Coronary artery (tissue), 2 donors: ENCODE data around the gene NCOA4.

Experiments
- DNase-seq: peaks from one replicate; pipeline ENCODE4 v3.0.0-alpha.2; 2017; ENCODE audit warnings: low spot score
- H3K27ac ChIP-seq, 2 donors: fragments of 200-600 bp; sonication (generic); one replicate each; pipeline ENCODE4 v1.5.1; 2016 to 2019
- H3K4me3 ChIP-seq: fragments of 200-600 bp; sonication (generic); 2 replicates; pipeline ENCODE4 v1.5.1; 2016; ENCODE audit warnings: mild to moderate bottlenecking, moderate library complexity
- TF ChIP-seq, protein P1 (sequence below): fragments of 200-600 bp; sonication (generic); IDR thresholded peaks from one replicate; pipeline ENCODE4 v1.5.1; 2019; ENCODE audit warnings: antibody characterized with exemption

NCOA4 gene

DNA sequence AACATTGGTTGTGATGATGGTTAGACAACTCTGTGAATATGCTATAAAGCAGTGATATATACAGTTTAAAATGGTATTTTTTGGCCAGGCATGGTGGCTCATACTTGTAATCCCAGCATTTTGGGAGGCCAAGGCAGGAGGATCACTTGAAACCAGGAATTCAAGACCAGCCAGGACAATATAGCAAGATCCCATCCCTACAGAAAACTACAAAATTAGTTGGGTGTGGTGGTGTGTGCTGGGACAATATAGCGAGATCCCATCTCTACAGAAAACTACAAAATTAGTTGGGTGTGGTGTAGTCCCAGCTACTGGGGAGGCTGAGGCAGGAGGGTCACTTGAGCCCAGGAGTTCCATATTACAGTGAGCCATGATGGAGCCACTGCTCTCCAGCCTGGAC lies 43.1 kb upstream of the NCOA4 start:
- H3K27ac ChIP-seq, result no peak overlapping the region
- no peak overlapping the region for H3K4me3 ChIP-seq
- TF ChIP-seq, protein P1, sequence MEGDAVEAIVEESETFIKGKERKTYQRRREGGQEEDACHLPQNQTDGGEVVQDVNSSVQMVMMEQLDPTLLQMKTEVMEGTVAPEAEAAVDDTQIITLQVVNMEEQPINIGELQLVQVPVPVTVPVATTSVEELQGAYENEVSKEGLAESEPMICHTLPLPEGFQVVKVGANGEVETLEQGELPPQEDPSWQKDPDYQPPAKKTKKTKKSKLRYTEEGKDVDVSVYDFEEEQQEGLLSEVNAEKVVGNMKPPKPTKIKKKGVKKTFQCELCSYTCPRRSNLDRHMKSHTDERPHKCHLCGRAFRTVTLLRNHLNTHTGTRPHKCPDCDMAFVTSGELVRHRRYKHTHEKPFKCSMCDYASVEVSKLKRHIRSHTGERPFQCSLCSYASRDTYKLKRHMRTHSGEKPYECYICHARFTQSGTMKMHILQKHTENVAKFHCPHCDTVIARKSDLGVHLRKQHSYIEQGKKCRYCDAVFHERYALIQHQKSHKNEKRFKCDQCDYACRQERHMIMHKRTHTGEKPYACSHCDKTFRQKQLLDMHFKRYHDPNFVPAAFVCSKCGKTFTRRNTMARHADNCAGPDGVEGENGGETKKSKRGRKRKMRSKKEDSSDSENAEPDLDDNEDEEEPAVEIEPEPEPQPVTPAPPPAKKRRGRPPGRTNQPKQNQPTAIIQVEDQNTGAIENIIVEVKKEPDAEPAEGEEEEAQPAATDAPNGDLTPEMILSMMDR, result no peak
- peak; percentile 11 for DNase-seq

DNA sequence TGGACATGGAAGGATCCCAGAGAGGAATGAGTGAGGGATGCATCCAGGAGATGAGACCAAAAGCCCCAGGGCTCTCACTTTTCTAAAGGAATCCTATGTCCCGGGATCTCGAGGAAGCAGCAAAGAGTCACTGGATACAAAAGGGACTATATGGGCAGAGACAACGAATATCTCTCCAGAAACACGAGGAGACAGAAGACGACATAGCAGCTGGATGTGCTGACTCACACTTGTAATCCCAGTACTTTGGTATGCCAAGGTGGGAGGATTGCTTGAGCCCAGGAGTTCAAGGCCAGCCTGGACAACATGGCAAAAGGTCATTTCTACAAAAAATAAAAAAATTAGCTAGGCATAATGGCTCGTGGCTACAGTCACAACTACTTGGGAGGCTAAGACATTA lies 40.3 kb upstream of the NCOA4 start:
- Histone ChIP-seq H3K27ac (no peak overlapping the region), H3K4me3 (no peak overlapping the region)
- DNase-seq, result no peak
- TF ChIP-seq, protein P1, result no peak

DNA sequence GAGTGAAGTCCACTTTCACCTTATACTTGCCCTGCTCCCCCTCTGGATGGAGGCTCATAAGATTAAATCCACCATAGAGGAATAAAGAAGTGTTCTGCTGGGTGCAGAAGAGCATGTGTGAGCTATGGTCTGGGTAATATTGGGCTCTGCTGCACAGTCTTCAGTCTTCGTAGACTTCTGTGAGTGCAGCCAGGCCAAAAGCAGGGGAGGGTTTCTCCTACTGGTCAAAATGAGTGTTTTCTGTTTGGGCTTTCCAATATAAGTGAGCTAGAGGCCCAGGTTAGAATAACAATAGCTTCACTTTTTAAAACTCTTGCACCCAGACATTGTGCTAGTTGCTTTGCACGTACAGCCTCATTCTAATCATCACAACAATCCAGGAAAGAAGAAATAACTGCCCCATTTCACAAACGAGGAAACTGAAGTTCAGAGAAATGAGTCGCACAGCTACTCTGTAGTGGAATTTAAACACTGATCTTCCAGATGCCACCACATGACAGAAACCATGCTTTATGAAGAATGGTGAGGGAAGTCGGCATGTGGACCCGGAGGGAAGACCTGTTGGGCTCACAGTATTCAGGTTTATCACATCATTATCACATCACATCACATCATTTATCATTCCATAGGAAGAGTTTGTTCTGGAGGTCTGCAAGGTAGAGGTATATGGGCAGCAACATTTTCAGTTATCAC lies 39.5 kb upstream of the NCOA4 start:
- H3K27ac ChIP-seq, result no peak overlapping the region
- TF ChIP-seq, protein P1, result no peak
- no peak overlapping the region for H3K4me3 ChIP-seq
- DNase-seq, result no peak

DNA sequence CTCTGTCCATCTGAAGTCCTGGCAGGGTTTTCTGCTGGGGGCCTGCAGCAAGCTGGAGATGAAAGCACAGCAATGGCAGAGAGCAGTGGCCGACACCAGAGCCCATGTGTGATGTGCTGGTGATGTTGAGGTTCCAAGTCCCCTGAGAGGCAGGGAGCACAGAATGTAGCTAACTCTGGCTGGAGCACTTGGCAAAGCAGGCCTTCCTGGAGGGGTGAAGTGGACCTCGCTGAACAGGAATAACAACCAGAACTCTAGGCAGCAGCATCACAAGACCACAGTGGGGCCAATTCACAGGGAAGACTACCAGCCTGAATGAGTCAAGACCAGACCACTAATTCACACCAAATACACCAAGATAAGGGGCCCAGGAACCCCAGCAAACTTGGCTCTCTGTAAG lies 38.5 kb upstream of the NCOA4 start:
- TF ChIP-seq, protein P1, result no peak
- Histone ChIP-seq H3K4me3 (no peak overlapping the region), H3K27ac (no peak overlapping the region)
- DNase-seq, result no peak

DNA sequence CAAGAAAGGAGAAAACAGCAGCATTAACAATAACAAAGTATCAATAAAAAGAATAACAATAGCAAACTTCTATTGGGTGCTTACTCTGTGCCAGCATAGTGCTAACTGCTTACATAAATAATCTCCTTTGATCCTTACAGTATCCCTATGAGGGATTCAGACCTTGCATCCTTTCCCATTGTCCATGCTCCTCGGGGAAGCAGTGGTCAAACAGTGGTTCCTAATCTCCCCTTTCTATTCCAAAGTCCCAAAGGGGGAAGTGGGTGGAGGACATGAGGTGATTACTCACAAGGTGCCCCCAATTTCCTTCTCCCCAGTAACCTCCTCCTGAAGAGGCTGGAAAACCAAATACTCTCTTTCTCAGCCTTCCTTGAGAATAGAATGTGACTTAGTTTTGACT lies 37.7 kb upstream of the NCOA4 start:
- no peak for DNase-seq
- H3K27ac ChIP-seq, result no peak overlapping the region
- TF ChIP-seq, protein P1, result no peak
- H3K4me3 ChIP-seq, result no peak overlapping the region

DNA sequence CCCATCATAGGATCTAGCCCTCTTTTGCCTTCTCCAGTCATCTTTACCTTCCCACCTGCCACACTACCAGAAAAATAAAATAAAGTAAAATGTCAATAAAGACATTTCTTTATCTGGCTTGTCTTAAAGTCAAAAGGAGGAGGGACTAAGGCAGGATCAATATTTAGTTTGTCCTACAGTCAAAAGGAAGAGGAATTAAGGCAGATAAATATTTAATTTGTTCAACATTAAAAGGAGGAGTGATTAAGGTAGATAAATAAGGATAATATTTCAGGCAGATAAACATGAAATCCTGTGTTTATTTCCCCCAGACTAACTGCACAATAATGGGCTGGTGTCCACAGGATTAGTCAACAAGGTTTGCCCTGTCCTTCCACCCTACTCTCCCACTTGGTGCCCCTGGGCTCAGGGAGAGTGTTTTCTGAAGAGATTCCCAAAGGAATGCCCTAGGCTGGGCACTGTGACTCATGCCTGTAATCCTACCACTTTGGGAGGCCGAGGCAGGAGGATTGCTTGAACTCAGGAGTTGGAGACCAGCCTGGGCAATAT lies 33.9 kb upstream of the NCOA4 start:
- TF ChIP-seq, protein P1, result no peak
- Histone ChIP-seq H3K4me3 (no peak overlapping the region), H3K27ac (no peak overlapping the region)
- no peak for DNase-seq
